HepG2 (cell line): ENCODE data around the gene CYP2S1. TPM values are rescaled to one million over a fixed set of nuclear protein-coding genes. Genes with fewer than 3 reads are reported as not detected.

Source experiments
- CEBPB ChIP-seq: IDR thresholded peaks from 2 replicates; pipeline ENCODE4 v1.6.1; 2011; ENCODE audit warnings: low read depth, low read length, improper control_type of control experiment, borderline replicate concordance
- ELF3 ChIP-seq: IDR thresholded peaks from 2 replicates; pipeline ENCODE4 v1.6.1; 2016; ENCODE audit warnings: missing genetic modification reagents, missing compliant biosample characterization
- KDM2A ChIP-seq: sonication (generic); formaldehyde crosslinking; IDR thresholded peaks from 2 replicates; pipeline ENCODE4 v1.4.0; 2020; ENCODE audit warnings: low read depth, missing genetic modification reagents, borderline replicate concordance
- MIXL1 ChIP-seq: IDR thresholded peaks from 2 replicates; pipeline ENCODE4 v1.6.1; 2016
- NCOA1 ChIP-seq: sonication (generic); formaldehyde crosslinking; IDR thresholded peaks from 2 replicates; pipeline ENCODE4 v1.9.0; 2021; ENCODE audit warnings: missing genetic modification reagents
- NFYB ChIP-seq: sonication (generic); formaldehyde crosslinking; IDR thresholded peaks from 2 replicates; pipeline ENCODE4 v1.4.0; 2020; ENCODE audit warnings: missing genetic modification reagents
- NR3C1 ChIP-seq: sonication (generic); formaldehyde crosslinking; IDR thresholded peaks from 2 replicates; pipeline ENCODE4 v1.4.0; 2020; ENCODE audit warnings: missing genetic modification reagents
- PCBP2 ChIP-seq: fragments of 200-400 bp; formaldehyde crosslinking; optimal IDR thresholded peaks from 2 replicates; pipeline ENCODE3; 2018; ENCODE audit warnings: low read length, low read depth; ENCODE audit not compliant: poor library complexity, severe bottlenecking
- SNAPC2 ChIP-seq: sonication (generic); formaldehyde crosslinking; IDR thresholded peaks from 2 replicates; pipeline ENCODE4 v1.8.1; 2022; ENCODE audit warnings: mild to moderate bottlenecking, missing genetic modification reagents
- SOX6 ChIP-seq, 2 experiments: fragments of 450-650 bp in 1 of 2; sonication (generic) in 1 of 2; formaldehyde crosslinking in 1 of 2; IDR thresholded peaks; 2 replicates each; pipeline versions ENCODE4 v1.4.0 to v1.6.1; 2017 to 2020; ENCODE audit warnings: antibody characterized with exemption in 1 of 2, mild to moderate bottlenecking in 1 of 2, missing genetic modification reagents in 1 of 2
- ZFP41 ChIP-seq: sonication (generic); formaldehyde crosslinking; IDR thresholded peaks from 2 replicates; pipeline ENCODE4 v1.4.0; 2020; ENCODE audit warnings: mild to moderate bottlenecking, missing genetic modification reagents, borderline replicate concordance
- ZNF335 ChIP-seq: sonication (generic); formaldehyde crosslinking; IDR thresholded peaks from 2 replicates; pipeline ENCODE4 v1.4.0; 2020; ENCODE audit warnings: missing genetic modification reagents
- ZNF746 ChIP-seq: sonication (generic); formaldehyde crosslinking; IDR thresholded peaks from 2 replicates; pipeline ENCODE4 v1.8.0; 2022; ENCODE audit warnings: mild to moderate bottlenecking, missing genetic modification reagents
- ZNF777 ChIP-seq: sonication (generic); formaldehyde crosslinking; IDR thresholded peaks from 2 replicates; pipeline ENCODE4 v1.4.0; 2020; ENCODE audit warnings: missing genetic modification reagents
- ZNF788 ChIP-seq: sonication (generic); formaldehyde crosslinking; IDR thresholded peaks from 2 replicates; pipeline ENCODE4 v1.5.0; 2020; ENCODE audit warnings: mild to moderate bottlenecking, missing genetic modification reagents, borderline replicate concordance
- polyA plus RNA-seq, 8 experiments: library from polyadenylated mRNA; depleted of rRNA in 3 of 8; stranded (reverse) in 7 of 8; unstranded in 1 of 8; fragments of >200 nt; fragmentation: Illumina TruSeq in 4 of 8; extraction: Trizol in 4 of 8; gene quantifications; 2 replicates each; pipeline versions ENCODE4 v1.2.1 to v1.2.3, GENCODE V29; 2011 to 2016; ENCODE audit warnings: low read depth in 4 of 8, missing spikeins in 1 of 8, mixed read lengths in 1 of 8; ENCODE audit not compliant: insufficient read depth in 1 of 8
- total RNA-seq, 5 experiments: library from RNA; depleted of rRNA; stranded (reverse); fragments of >200 nt; fragmentation: Illumina TruSeq; extraction: Trizol; gene quantifications; 2 replicates each; pipeline ENCODE4 v1.2.3, GENCODE V29; 2016; ENCODE audit warnings: low read depth in 1 of 5
- TF ChIP-seq, protein P1 (sequence below): sonication (generic); formaldehyde crosslinking; conservative IDR thresholded peaks from 2 replicates; pipeline ENCODE4 v1.5.0; 2020; ENCODE audit warnings: missing genetic modification reagents
- TF ChIP-seq, protein P2 (sequence below): IDR thresholded peaks from 2 replicates; pipeline ENCODE4 v1.6.1; 2016; ENCODE audit warnings: missing biosample characterization, missing genetic modification reagents, low read depth
- TF ChIP-seq, protein P3 (sequence below): sonication (generic); formaldehyde crosslinking; conservative IDR thresholded peaks from 2 replicates; pipeline ENCODE4 v1.4.0; 2020; ENCODE audit warnings: missing genetic modification reagents
- TF ChIP-seq, protein P4 (sequence below): sonication (generic); formaldehyde crosslinking; IDR thresholded peaks from 2 replicates; pipeline ENCODE4 v1.5.0; 2020; ENCODE audit warnings: missing genetic modification reagents, mild to moderate bottlenecking, borderline replicate concordance
- TF ChIP-seq, protein P5 (sequence below): sonication (generic); formaldehyde crosslinking; IDR thresholded peaks from 2 replicates; pipeline ENCODE4 v1.4.0; 2020; ENCODE audit warnings: missing genetic modification reagents

Gene CYP2S1
- total and polyA plus RNA-seq, 2 of the 13 experiments (the other 11 are each of a cell fraction or from before 2014, with no cell fraction given) = 0.09 to 2.1 TPM

DNA sequence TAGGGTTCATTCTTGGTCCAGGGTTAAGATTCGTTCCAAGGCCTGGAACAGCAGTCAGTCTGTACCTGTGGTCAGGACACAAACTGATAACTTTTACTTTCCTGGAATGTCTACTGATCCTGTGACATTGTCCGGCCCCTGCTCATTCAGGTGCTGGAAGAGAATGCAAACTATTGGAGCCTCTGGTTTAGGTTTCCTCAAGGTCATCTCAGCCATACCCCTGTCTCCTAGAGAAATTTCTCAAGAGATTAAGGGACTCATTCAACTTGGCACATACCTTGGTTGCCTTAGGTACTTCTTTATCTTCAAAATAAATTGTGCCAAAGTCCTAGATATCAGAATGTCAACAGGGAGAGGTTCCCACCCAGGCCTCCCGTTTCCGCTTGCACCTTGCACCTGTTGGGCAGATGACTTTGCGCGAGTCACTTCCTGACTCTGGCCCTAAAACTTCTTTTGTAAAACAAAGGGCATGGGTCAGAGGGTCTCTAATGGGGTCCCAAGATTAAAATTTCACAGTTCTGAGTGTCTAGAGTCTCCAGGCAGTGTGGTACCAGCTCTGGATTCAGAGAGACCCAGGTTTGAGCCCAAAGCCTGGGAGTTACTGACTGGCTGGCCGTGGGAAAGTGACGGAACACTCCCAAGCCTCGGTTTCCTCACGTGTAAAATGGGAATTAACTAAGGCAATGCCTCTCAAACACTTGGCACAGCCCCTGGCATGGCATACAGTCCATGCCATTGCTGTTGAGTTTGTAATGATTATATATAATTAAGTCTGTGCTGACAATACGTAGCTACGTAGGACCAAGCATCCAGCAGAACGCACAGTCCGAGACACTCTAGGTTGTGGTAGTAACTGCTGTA is 25.8 kb upstream of the CYP2S1 start (continued):
- TF ChIP-seq, protein P1, sequence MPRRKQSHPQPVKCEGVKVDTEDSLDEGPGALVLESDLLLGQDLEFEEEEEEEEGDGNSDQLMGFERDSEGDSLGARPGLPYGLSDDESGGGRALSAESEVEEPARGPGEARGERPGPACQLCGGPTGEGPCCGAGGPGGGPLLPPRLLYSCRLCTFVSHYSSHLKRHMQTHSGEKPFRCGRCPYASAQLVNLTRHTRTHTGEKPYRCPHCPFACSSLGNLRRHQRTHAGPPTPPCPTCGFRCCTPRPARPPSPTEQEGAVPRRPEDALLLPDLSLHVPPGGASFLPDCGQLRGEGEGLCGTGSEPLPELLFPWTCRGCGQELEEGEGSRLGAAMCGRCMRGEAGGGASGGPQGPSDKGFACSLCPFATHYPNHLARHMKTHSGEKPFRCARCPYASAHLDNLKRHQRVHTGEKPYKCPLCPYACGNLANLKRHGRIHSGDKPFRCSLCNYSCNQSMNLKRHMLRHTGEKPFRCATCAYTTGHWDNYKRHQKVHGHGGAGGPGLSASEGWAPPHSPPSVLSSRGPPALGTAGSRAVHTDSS (CRISPR knock-in tag) = no peak
- TF ChIP-seq ZNF335 (no peak), SNAPC2 (CRISPR knock-in tag) (no peak), MIXL1 (CRISPR knock-in tag) (0 out of 2 replicates have a peak, but pooled peaks have one; percentile 20), SOX6 (IDR thresholded peaks at IDR 0.05) (no peak), SOX6 (CRISPR knock-in tag; IDR thresholded peaks at IDR 0.05) (peak; percentile 62), NFYB (no peak), KDM2A (CRISPR knock-in tag) (peak; percentile 3; the same call in 1 of the 2 replicates), ELF3 (CRISPR knock-in tag) (peak; percentile 85), NCOA1 (CRISPR knock-in tag) (no peak), CEBPB (no peak), ZNF777 (CRISPR knock-in tag) (no peak), ZNF746 (CRISPR knock-in tag) (no peak; the same call in 1 of the 2 replicates), PCBP2 (no peak), ZFP41 (CRISPR knock-in tag) (no peak), NR3C1 (CRISPR knock-in tag) (no peak), ZNF788 (CRISPR knock-in tag) (no peak)
- TF ChIP-seq, protein P2, sequence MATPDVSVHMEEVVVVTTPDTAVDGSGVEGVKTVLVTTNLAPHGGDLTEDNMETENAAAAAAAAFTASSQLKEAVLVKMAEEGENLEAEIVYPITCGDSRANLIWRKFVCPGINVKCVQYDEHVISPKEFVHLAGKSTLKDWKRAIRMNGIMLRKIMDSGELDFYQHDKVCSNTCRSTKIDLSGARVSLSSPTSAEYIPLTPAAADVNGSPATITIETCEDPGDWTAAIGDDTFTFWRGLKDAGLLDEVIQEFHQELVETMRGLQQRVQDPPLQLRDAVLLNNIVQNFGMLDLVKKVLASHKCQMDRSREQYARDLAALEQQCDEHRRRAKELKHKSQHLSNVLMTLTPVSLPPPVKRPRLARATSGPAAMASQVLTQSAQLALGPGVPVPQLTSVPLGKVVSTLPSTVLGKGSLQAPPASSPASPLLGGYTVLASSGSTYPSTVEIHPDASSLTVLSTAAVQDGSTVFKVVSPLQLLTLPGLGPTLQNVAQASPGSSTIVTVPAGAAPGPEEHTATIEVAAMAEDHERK (CRISPR knock-in tag) = no peak
- TF ChIP-seq, protein P3, sequence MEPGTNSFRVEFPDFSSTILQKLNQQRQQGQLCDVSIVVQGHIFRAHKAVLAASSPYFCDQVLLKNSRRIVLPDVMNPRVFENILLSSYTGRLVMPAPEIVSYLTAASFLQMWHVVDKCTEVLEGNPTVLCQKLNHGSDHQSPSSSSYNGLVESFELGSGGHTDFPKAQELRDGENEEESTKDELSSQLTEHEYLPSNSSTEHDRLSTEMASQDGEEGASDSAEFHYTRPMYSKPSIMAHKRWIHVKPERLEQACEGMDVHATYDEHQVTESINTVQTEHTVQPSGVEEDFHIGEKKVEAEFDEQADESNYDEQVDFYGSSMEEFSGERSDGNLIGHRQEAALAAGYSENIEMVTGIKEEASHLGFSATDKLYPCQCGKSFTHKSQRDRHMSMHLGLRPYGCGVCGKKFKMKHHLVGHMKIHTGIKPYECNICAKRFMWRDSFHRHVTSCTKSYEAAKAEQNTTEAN (CRISPR knock-in tag) = 0 out of 2 replicates have a peak, but pooled peaks have one; percentile 26
- TF ChIP-seq, protein P4, sequence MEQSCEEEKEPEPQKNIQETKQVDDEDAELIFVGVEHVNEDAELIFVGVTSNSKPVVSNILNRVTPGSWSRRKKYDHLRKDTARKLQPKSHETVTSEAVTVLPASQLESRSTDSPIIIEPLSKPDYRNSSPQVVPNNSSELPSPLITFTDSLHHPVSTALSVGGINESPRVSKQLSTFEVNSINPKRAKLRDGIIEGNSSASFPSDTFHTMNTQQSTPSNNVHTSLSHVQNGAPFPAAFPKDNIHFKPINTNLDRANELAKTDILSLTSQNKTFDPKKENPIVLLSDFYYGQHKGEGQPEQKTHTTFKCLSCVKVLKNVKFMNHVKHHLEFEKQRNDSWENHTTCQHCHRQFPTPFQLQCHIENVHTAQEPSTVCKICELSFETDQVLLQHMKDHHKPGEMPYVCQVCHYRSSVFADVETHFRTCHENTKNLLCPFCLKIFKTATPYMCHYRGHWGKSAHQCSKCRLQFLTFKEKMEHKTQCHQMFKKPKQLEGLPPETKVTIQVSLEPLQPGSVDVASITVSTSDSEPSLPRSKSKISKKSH (CRISPR knock-in tag) = no peak
- TF ChIP-seq, protein P5, sequence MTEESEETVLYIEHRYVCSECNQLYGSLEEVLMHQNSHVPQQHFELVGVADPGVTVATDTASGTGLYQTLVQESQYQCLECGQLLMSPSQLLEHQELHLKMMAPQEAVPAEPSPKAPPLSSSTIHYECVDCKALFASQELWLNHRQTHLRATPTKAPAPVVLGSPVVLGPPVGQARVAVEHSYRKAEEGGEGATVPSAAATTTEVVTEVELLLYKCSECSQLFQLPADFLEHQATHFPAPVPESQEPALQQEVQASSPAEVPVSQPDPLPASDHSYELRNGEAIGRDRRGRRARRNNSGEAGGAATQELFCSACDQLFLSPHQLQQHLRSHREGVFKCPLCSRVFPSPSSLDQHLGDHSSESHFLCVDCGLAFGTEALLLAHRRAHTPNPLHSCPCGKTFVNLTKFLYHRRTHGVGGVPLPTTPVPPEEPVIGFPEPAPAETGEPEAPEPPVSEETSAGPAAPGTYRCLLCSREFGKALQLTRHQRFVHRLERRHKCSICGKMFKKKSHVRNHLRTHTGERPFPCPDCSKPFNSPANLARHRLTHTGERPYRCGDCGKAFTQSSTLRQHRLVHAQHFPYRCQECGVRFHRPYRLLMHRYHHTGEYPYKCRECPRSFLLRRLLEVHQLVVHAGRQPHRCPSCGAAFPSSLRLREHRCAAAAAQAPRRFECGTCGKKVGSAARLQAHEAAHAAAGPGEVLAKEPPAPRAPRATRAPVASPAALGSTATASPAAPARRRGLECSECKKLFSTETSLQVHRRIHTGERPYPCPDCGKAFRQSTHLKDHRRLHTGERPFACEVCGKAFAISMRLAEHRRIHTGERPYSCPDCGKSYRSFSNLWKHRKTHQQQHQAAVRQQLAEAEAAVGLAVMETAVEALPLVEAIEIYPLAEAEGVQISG (CRISPR knock-in tag) = 0 out of 2 replicates have a peak, but pooled peaks have one; percentile 35
